Measurements from ENCODE around the gene MYLK.

DNA sequence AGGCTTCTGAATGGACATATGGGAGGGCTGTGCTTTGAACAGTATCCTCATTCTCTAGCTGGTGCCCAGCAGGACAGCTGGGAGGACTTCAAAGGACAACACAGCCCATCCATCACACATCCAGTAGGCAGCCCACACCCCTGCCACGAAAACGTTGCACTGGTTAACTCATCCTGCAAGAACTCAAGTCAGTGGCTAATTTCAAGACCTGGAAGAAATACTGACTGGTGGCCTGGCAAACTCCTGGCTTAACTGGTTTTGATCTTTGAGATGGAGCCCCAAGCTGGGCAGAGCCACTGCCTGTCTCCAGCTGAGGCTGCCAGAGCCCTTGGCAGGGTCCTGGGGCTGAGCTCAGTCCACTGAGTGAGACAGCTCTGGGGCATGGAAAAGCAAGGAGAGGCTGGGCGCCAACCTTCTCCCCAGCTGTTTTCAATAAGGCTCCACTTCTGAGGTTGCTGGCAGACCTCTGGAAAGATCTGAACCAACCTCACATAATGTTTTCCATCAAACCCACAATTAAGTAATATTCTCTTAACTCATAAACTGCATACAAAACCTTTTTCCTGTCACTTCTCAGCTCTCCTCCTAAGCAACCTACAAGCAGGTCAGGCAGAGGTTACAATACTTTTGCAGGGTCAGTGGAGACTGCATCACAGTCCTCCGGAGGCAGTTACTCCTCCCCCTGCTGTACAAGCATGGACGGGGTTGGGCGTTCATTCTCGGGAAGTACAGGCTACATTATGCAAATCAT, 110.3 kb downstream of the MYLK start:
- TF ChIP-seq, protein P1, sequence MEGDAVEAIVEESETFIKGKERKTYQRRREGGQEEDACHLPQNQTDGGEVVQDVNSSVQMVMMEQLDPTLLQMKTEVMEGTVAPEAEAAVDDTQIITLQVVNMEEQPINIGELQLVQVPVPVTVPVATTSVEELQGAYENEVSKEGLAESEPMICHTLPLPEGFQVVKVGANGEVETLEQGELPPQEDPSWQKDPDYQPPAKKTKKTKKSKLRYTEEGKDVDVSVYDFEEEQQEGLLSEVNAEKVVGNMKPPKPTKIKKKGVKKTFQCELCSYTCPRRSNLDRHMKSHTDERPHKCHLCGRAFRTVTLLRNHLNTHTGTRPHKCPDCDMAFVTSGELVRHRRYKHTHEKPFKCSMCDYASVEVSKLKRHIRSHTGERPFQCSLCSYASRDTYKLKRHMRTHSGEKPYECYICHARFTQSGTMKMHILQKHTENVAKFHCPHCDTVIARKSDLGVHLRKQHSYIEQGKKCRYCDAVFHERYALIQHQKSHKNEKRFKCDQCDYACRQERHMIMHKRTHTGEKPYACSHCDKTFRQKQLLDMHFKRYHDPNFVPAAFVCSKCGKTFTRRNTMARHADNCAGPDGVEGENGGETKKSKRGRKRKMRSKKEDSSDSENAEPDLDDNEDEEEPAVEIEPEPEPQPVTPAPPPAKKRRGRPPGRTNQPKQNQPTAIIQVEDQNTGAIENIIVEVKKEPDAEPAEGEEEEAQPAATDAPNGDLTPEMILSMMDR (IDR thresholded peaks at IDR 0.05), result no peak
- TF ChIP-seq EP300 (IDR thresholded peaks at IDR 0.05), result peak in 1 of 2 donors; percentile 6

Data from tibial nerve (tissue), 4 donors.